ENCODE measurements around the gene PTCH1. TPM values are rescaled to one million over a fixed set of nuclear protein-coding genes. Genes with fewer than 3 reads are reported as not detected.
A peak's percentile ranks its signal among the peaks of the same experiment; 100 is the strongest.

The PTCH1 gene
- total RNA-seq, 2 donors from 2014 or later: 8.3 to 47.5 TPM

- no peak overlapping the region for H3K4me3 ChIP-seq
Observed at GRCh38 chr9:95513711-95514110, 3.1 kb downstream of the PTCH1 start.

DNA sequence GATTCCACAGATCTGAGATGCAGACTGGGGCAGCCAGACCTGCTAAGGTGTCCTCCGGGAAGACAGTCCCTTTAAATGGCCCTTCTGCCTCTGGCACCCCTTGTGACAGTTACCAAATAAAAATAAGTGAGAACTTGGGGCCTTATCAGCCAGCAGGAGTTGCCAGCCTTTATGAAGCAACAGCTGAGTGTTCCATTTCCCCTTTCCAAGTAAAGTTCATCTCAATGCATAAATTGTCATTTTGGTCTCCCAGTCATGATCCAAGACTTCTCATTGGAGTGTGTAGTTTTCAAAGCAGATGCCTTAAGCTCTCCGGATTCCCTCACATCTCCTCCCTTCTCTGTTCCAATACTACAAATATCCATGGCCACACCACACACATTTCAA is 4.1 kb downstream of the PTCH1 start:
- intact Hi-C loops (cut with DNase I): no loop called here
- Histone ChIP-seq H3K27me3 (no peaks in the 10 kb centered on the region), H3K4me1 (peaks cover 25% of the 10 kb centered on the region), H3K4me3 (no peak overlapping the region), H3K27ac (no peak overlapping the region), H3K9me3 (no peaks in the 10 kb centered on the region), H3K36me3 (replicated peaks in 1 of 2; ENCODE audit: insufficient read depth in 1 of 2, low read depth in 2 of 2) (no peaks in the 10 kb centered on the region)
- TF ChIP-seq CTCF (IDR thresholded peaks at IDR 0.05): no peak
- TF ChIP-seq POLR2A (IDR thresholded peaks at IDR 0.05): no peak
- 76 to 81% methylated on average over 2 of the region's 2 CpGs for WGBS, 2 donors
- DNase-seq: no peak
- no peak for ATAC-seq

More at GRCh38 chr9:95513711-95514110, 3.1 kb downstream of the PTCH1 start:
- no peaks in the 10 kb centered on the region for H3K36me3 ChIP-seq (replicated peaks in 1 of 2; ENCODE audit: insufficient read depth in 1 of 2, low read depth in 2 of 2)
- H3K4me1 ChIP-seq: peaks cover 25% of the 10 kb centered on the region
- 69 to 72% methylated on average over 4 of the region's 4 CpGs for WGBS, 2 donors
- H3K27ac ChIP-seq: no peak overlapping the region
- no peaks in the 10 kb centered on the region for H3K9me3 ChIP-seq
- DNase-seq (no peak), ATAC-seq (no peak)
- intact Hi-C loops (cut with DNase I): no loop called here
- TF ChIP-seq POLR2A (IDR thresholded peaks at IDR 0.05) (no peak), CTCF (IDR thresholded peaks at IDR 0.05) (no peak)
- no peaks in the 10 kb centered on the region for H3K27me3 ChIP-seq

- intact Hi-C loops (cut with DNase I): no loop called here
- no peak for DNase-seq
- Histone ChIP-seq H3K27ac (peak overlapping the region in 1 of 4 donors; percentile 88), H3K27me3 (no peaks in the 10 kb centered on the region), H3K36me3 (replicated peaks in 1 of 2; ENCODE audit: insufficient read depth in 1 of 2, low read depth in 2 of 2) (no peaks in the 10 kb centered on the region), H3K9me3 (no peaks in the 10 kb centered on the region), H3K4me1 (peaks cover 21% of the 10 kb centered on the region), H3K4me3 (no peak overlapping the region)
- TF ChIP-seq POLR2A (IDR thresholded peaks at IDR 0.05) (no peak), CTCF (IDR thresholded peaks at IDR 0.05) (no peak)
- WGBS, 2 donors: 45 to 55% methylated on average over 30 of the region's 30 CpGs
- ATAC-seq: no peak
Observed at GRCh38 chr9:95511952-95512708, 4.6 kb downstream of the PTCH1 start.

DNA sequence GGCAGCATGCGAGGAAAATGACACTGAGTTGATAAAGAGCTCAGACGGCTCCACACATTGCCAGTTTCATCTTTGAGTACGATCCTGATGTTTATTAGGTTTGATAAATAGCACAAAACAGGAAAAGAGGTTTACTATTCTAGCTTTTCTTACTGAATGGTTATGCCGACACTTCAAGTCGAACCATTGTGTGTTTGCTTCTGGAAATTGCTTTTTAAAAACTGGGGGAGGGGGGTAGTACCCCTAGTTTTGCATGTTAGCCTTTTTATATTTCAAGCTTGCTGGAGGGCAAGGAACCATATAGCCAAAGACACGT is 5.2 kb downstream of the PTCH1 start:
- TF ChIP-seq POLR2A (IDR thresholded peaks at IDR 0.05): no peak
- TF ChIP-seq CTCF (IDR thresholded peaks at IDR 0.05): no peak
- intact Hi-C loops (cut with DNase I): no loop called here
- 2 to 10% methylated on average over 6 of the region's 6 CpGs for WGBS, 2 donors
- Histone ChIP-seq H3K27me3 (no peaks in the 10 kb centered on the region), H3K9me3 (no peaks in the 10 kb centered on the region), H3K27ac (peak overlapping the region; percentile 68 to 93 (median 90)), H3K4me3 (peak overlapping the region; percentile 50), H3K4me1 (peaks cover 17% of the 10 kb centered on the region), H3K36me3 (replicated peaks in 1 of 2; ENCODE audit: insufficient read depth in 1 of 2, low read depth in 2 of 2) (no peaks in the 10 kb centered on the region)
- DNase-seq (no peak), ATAC-seq (no peak)
